ENCODE measurements around the gene FUT2.
"Not testable (repeated sequence)": the region's sequence is repeated elsewhere in the genome, so short reads cannot be mapped to it uniquely, and the experiment has no call there.

FUT2 gene

GRCh38 chr19:48716562-48717291 is 21.0 kb downstream of the FUT2 start (continued):
- TF ChIP-seq GFI1B (tag by site-specific recombination; IDR thresholded peaks at IDR 0.05) (no peak), IKZF3 (tag by site-specific recombination; IDR thresholded peaks at IDR 0.05) (peak; percentile 95), SCRT2 (tag by site-specific recombination; IDR thresholded peaks at IDR 0.05) (no peak), YY2 (tag by site-specific recombination; IDR thresholded peaks at IDR 0.05) (peak; percentile 48), ZNF610 (tag by site-specific recombination; IDR thresholded peaks at IDR 0.05; ENCODE audit: borderline replicate concordance) (no peak), ZNF48 (tag by site-specific recombination; IDR thresholded peaks at IDR 0.05) (no peak), ZNF585B (tag by site-specific recombination; IDR thresholded peaks at IDR 0.05) (no peak), ZNF76 (tag by site-specific recombination; IDR thresholded peaks at IDR 0.05; ENCODE audit: borderline replicate concordance, low read depth) (peak; percentile 82), KLF9 (tag by site-specific recombination; IDR thresholded peaks at IDR 0.05; ENCODE audit: low read depth) (peak; percentile 74), KLF10 (tag by site-specific recombination; IDR thresholded peaks at IDR 0.05) (peak; percentile 61; the same call in 1 of the 2 replicates), ZNF335 (tag by site-specific recombination; conservative IDR thresholded peaks at IDR 0.05) (peak; percentile 98), ZFP37 (tag by site-specific recombination; IDR thresholded peaks at IDR 0.05) (peak; percentile 49; the same call in 1 of the 2 replicates), ZNF501 (tag by site-specific recombination; IDR thresholded peaks at IDR 0.05) (0 out of 2 replicates have a peak, but pooled peaks have one; percentile 72), ZFHX2 (tag by site-specific recombination; conservative IDR thresholded peaks at IDR 0.05) (peak; percentile 98), ZBTB8A (tag by site-specific recombination; IDR thresholded peaks at IDR 0.05) (peak; percentile 88)
- TF ChIP-seq, protein P1, sequence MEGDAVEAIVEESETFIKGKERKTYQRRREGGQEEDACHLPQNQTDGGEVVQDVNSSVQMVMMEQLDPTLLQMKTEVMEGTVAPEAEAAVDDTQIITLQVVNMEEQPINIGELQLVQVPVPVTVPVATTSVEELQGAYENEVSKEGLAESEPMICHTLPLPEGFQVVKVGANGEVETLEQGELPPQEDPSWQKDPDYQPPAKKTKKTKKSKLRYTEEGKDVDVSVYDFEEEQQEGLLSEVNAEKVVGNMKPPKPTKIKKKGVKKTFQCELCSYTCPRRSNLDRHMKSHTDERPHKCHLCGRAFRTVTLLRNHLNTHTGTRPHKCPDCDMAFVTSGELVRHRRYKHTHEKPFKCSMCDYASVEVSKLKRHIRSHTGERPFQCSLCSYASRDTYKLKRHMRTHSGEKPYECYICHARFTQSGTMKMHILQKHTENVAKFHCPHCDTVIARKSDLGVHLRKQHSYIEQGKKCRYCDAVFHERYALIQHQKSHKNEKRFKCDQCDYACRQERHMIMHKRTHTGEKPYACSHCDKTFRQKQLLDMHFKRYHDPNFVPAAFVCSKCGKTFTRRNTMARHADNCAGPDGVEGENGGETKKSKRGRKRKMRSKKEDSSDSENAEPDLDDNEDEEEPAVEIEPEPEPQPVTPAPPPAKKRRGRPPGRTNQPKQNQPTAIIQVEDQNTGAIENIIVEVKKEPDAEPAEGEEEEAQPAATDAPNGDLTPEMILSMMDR (tag by site-specific recombination; IDR thresholded peaks at IDR 0.05) = no peak
- TF ChIP-seq, protein P2, sequence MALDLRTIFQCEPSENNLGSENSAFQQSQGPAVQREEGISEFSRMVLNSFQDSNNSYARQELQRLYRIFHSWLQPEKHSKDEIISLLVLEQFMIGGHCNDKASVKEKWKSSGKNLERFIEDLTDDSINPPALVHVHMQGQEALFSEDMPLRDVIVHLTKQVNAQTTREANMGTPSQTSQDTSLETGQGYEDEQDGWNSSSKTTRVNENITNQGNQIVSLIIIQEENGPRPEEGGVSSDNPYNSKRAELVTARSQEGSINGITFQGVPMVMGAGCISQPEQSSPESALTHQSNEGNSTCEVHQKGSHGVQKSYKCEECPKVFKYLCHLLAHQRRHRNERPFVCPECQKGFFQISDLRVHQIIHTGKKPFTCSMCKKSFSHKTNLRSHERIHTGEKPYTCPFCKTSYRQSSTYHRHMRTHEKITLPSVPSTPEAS (tag by site-specific recombination; IDR thresholded peaks at IDR 0.05) = no peak

DNA sequence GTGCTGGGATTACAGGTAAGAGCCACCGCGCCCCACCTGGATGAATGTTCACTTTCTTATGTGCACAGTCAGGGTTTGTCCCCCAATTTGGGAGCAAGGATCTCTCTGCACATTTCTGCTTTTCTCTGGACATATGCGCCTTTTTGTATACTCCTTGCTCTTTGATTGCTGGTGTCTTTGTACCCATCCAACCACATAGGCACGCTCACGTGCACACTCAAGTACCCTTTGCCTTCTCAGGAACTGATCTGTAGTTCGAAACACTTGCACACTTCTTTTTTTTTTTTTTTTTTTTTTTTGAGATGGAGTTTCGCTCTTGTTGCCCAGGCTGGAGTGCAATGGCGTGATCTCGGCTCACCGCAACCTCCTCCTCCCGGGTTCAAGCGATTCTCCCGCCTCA is 22.3 kb downstream of the FUT2 start:
- H3K36me3 ChIP-seq (ENCODE audit: control insufficient read depth in 2 of 2, insufficient read depth in 1 of 2, low read length in 2 of 2); H3K9me3 ChIP-seq (ENCODE audit: control insufficient read depth, insufficient read depth, low read depth, low read length); H3K4me1 ChIP-seq (ENCODE audit: control insufficient read depth, insufficient read depth, low read length); CTCF ChIA-PET; H3K27ac ChIP-seq (ENCODE audit: extremely low read depth, low read depth, low read length); H3K4me3 ChIP-seq (ENCODE audit: low read depth, low read length): not testable (repeated sequence)
- TF ChIP-seq, protein P3, sequence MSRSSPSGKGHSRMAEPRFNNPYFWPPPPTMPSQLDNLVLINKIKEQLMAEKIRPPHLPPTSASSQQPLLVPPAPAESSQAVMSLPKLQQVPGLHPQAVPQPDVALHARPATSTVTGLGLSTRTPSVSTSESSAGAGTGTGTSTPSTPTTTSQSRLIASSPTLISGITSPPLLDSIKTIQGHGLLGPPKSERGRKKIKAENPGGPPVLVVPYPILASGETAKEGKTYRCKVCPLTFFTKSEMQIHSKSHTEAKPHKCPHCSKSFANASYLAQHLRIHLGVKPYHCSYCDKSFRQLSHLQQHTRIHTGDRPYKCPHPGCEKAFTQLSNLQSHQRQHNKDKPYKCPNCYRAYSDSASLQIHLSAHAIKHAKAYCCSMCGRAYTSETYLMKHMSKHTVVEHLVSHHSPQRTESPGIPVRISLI (tag by site-specific recombination; IDR thresholded peaks at IDR 0.05) = 0 out of 2 replicates have a peak, but pooled peaks have one; percentile 47
- POLR2A ChIA-PET = interaction anchor here (0.6 kb wide), 1 partner anchor 19 kb away, joined by 4 read pairs; no protein-coding TSS in a partner anchor

DNA sequence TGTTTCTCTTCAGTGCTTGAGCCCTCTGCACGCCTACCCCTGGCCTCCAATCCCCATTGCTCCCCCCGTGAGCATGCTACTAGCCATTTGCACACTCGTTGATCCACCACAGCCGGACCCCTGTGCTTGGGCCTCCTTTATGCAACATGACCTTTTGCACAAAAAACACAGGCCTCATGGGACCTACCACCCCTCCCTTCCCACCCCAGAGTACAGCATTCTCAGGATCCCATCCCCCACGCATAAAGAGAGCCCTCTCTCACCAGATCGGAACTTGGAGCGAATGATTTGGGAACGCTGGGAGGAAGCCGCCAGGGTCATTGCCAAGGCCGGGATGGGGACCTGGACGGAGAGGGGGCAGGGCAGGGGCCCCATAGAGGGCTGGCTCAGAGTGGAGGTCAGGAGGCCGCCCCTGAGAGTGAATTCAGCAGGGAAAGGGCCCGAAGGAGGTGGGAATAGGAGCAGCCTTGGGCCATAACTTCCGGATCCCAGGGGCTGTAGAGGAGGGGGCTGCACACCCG is 23.0 kb downstream of the FUT2 start:
- ChIA-PET POLR2A (interaction anchor here (0.6 kb wide), 1 partner anchor 20 kb away, joined by 4 read pairs; no protein-coding TSS in a partner anchor), CTCF (no interaction called here)
- Histone ChIP-seq H3K4me3 (ENCODE audit: low read depth, low read length) (no peak overlapping the region), H3K36me3 (ENCODE audit: control insufficient read depth in 2 of 2, insufficient read depth in 1 of 2, low read length in 2 of 2) (no peaks in the 10 kb centered on the region), H3K27ac (ENCODE audit: extremely low read depth, low read depth, low read length) (no peak overlapping the region), H3K4me1 (ENCODE audit: control insufficient read depth, insufficient read depth, low read length) (peaks cover 5% of the 10 kb centered on the region), H3K9me3 (ENCODE audit: control insufficient read depth, insufficient read depth, low read depth, low read length) (no peaks in the 10 kb centered on the region)
- no peak for TF ChIP-seq ZNF707 (tag by site-specific recombination; IDR thresholded peaks at IDR 0.05)
- no peak for TF ChIP-seq ZNF221 (tag by site-specific recombination; IDR thresholded peaks at IDR 0.05; ENCODE audit: borderline replicate concordance)
- no peak for TF ChIP-seq ZNF26 (tag by site-specific recombination; IDR thresholded peaks at IDR 0.05)
- TF ChIP-seq, protein P4, sequence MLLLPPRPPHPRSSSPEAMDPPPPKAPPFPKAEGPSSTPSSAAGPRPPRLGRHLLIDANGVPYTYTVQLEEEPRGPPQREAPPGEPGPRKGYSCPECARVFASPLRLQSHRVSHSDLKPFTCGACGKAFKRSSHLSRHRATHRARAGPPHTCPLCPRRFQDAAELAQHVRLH (tag by site-specific recombination; IDR thresholded peaks at IDR 0.05) = no peak
- TF ChIP-seq PRDM4 (tag by site-specific recombination; IDR thresholded peaks at IDR 0.05) = no peak
- no peak for TF ChIP-seq YY1 (tag by site-specific recombination; IDR thresholded peaks at IDR 0.05)
- no peak for TF ChIP-seq ZNF146 (tag by site-specific recombination; IDR thresholded peaks at IDR 0.05)

All from HEK293 (cell line).